Cardiac muscle cell (in vitro differentiated cells and primary cell): Measurements from ENCODE around the gene PCGF6. TPM values are rescaled to one million over a fixed set of nuclear protein-coding genes. Genes with fewer than 3 reads are reported as not detected.

Experiments used
- DNase-seq, 2 donors: peaks; one replicate each; pipeline versions ENCODE4 v3.0.0 to v3.0.0-alpha.2; 2010 to 2017; ENCODE audit warnings: low read depth in 1 of 2, low spot score in 1 of 2
- H3K27ac ChIP-seq: fragments of 200-600 bp; sonication (generic); 2 replicates; pipeline ENCODE4 v1.5.1; 2016
- H3K27me3 ChIP-seq: fragments of 200-600 bp; sonication (generic); 2 replicates; pipeline ENCODE4 v1.6.0; 2016; ENCODE audit warnings: control low read depth
- H3K36me3 ChIP-seq: fragments of 200-600 bp; sonication (generic); 2 replicates; pipeline ENCODE4 v1.5.1; 2016; ENCODE audit warnings: control low read depth
- H3K4me1 ChIP-seq: fragments of 200-600 bp; sonication (generic); 2 replicates; pipeline ENCODE4 v1.8.1; 2017; ENCODE audit warnings: low read depth, mild to moderate bottlenecking, mixed run types
- H3K4me3 ChIP-seq: fragments of 200-600 bp; sonication (generic); 2 replicates; pipeline ENCODE4 v1.5.1; 2016; ENCODE audit warnings: mild to moderate bottlenecking
- H3K9me3 ChIP-seq: fragments of 200-600 bp; sonication (generic); 2 replicates; pipeline ENCODE4 v1.5.1; 2017; ENCODE audit warnings: low read depth, mild to moderate bottlenecking, control low read depth
- polyA plus RNA-seq: library from polyadenylated mRNA; unstranded; fragments of >200 nt; fragmentation: Nextera tagmentation; extraction: Ambion mirVana; gene quantifications from 2 replicates; pipeline ENCODE4 v1.2.1, GENCODE V29; 2016
- total RNA-seq: library from RNA; depleted of rRNA; stranded (reverse); fragments of >200 nt; gene quantifications from 2 replicates; pipeline ENCODE4 v1.2.3, GENCODE V29; 2016
- TF ChIP-seq, protein P1 (sequence below): IDR thresholded peaks from 2 replicates; pipeline ENCODE4 v1.5.1; 2012; ENCODE audit warnings: low read depth, mild to moderate bottlenecking, low read length

The PCGF6 gene
- total and polyA plus RNA-seq, 2 experiments from 2014 or later: 14.7 to 21.4 TPM

DNA sequence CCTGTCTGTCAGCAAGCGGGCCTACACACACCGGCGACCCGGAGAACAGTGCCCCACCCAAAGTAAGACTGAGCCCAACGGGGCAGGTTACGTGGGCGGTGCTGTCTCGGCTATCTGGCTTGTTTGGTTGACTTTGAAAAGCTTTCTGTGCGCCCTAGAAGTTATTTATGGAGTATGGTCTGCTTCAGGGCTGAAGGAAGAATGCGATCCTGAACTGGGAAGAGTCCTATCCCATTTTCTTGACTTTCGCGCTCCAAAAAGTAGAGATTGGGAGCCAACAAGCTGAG is 72.5 kb downstream of the PCGF6 start:
- Histone ChIP-seq H3K27me3 (peaks cover 79% of the 10 kb centered on the region), H3K36me3 (no peaks in the 10 kb centered on the region), H3K4me1 (no peaks in the 10 kb centered on the region), H3K27ac (no peak overlapping the region), H3K4me3 (no peak overlapping the region), H3K9me3 (no peaks in the 10 kb centered on the region)
- TF ChIP-seq, protein P1, sequence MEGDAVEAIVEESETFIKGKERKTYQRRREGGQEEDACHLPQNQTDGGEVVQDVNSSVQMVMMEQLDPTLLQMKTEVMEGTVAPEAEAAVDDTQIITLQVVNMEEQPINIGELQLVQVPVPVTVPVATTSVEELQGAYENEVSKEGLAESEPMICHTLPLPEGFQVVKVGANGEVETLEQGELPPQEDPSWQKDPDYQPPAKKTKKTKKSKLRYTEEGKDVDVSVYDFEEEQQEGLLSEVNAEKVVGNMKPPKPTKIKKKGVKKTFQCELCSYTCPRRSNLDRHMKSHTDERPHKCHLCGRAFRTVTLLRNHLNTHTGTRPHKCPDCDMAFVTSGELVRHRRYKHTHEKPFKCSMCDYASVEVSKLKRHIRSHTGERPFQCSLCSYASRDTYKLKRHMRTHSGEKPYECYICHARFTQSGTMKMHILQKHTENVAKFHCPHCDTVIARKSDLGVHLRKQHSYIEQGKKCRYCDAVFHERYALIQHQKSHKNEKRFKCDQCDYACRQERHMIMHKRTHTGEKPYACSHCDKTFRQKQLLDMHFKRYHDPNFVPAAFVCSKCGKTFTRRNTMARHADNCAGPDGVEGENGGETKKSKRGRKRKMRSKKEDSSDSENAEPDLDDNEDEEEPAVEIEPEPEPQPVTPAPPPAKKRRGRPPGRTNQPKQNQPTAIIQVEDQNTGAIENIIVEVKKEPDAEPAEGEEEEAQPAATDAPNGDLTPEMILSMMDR: no peak
- DNase-seq: no peak

DNA sequence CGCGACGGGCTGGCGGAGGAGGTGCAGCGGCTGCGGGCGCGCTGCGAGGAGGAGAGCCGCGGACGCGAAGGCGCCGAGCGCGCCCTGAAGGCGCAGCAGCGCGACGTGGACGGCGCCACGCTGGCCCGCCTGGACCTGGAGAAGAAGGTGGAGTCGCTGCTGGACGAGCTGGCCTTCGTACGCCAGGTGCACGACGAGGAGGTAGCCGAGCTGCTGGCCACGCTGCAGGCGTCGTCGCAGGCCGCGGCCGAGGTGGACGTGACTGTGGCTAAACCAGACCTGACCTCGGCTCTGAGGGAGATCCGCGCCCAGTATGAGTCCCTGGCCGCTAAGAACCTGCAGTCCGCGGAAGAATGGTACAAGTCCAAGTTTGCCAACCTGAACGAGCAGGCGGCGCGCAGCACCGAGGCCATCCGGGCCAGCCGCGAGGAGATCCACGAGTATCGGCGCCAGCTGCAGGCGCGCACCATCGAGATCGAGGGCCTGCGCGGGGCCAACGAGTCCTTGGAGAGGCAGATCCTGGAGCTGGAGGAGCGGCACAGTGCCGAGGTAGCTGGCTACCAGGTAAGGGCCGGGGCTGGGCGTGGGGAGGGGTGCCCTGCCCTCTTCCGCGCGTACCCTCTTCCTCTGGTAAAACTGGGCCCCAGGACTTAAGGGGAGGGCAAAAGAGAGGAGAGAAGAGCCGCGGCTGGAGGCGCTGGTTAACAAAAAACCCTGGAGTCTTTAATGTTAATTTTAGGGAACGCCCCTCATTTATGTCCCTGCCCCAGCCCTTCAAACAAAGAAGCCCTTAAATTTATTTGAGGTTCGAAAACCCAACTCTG is 73.0 kb downstream of the PCGF6 start:
- Histone ChIP-seq H3K9me3 (no peaks in the 10 kb centered on the region), H3K36me3 (no peaks in the 10 kb centered on the region), H3K4me3 (peak overlapping the region; percentile 38), H3K27me3 (peaks cover 84% of the 10 kb centered on the region), H3K27ac (no peak overlapping the region), H3K4me1 (no peaks in the 10 kb centered on the region)
- TF ChIP-seq, protein P1: no peak
- DNase-seq: no peak

DNA sequence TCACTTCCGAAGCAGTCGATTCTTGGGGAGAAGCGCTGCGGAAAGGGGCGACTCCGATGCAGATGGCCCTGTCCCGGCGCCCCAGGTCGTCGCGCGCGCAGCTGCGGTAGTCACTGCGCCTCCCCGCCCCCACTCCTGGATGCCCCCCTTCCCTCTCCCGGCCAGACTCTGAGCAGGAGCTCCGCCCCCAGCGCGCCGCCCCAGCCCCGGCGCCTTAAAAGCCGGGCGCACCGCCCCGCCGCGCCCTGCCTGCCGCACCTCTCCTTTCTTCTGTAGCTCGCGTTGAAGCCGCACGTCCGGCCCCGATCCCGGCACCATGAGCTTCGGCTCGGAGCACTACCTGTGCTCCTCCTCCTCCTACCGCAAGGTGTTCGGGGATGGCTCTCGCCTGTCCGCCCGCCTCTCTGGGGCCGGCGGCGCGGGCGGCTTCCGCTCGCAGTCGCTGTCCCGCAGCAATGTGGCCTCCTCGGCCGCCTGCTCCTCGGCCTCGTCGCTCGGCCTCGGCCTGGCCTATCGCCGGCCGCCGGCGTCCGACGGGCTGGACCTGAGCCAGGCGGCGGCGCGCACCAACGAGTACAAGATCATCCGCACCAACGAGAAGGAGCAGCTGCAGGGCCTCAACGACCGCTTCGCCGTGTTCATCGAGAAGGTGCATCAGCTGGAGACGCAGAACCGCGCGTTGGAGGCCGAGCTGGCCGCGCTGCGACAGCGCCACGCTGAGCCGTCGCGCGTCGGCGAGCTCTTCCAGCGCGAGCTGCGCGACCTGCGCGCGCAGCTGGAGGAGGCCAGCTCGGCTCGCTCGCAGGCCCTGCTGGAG is 73.8 kb downstream of the PCGF6 start, which contains the start of gene INA:
TSS of gene INA (plus strand) at position 243 of the 817 bp plus-strand sequence. CDS start at position 317, 74 bp downstream.
- Histone ChIP-seq H3K4me1 (no peaks in the 10 kb centered on the region), H3K27me3 (peaks cover 85% of the 10 kb centered on the region), H3K9me3 (no peaks in the 10 kb centered on the region), H3K36me3 (no peaks in the 10 kb centered on the region), H3K27ac (no peak within 1 kb of the TSS), H3K4me3 (peak within 1 kb of the TSS; percentile 38)
- TF ChIP-seq, protein P1: no peak
- peak; percentile 60 to 71 for DNase-seq

DNA sequence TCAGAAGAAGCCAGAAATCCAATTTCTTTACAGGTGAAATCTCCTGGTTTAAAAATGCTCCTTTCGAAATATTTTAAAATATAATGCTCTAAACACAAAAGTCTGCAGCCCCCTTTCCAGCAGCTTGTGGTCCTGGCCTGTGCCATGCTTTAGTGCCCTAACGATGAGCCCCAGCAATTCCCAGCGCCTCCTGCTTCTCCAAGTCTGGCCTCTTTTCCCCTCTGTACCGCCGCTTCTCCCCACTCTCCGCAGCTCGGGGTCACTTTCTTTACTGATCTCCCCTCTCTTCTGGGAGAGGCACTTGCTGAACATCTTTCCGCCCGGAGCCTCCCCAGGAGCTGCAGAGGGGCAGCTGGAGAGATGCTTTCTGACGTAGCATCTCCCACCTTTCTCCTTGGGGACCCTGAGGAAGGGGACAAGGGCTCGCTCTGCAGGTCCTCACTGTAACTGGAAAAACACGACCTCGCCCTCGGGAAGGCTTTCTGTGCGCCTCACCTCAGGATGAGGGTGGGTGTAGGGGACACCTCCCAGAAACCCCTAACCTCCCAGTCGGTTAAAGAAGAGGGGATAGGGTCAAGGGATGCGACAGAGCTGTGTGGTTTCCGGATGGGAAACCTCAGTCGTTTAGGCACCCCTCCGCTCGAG is 74.6 kb downstream of the PCGF6 start:
- DNase-seq: no peak
- Histone ChIP-seq H3K27me3 (peaks cover 85% of the 10 kb centered on the region), H3K4me3 (peak overlapping the region; percentile 38)

DNA sequence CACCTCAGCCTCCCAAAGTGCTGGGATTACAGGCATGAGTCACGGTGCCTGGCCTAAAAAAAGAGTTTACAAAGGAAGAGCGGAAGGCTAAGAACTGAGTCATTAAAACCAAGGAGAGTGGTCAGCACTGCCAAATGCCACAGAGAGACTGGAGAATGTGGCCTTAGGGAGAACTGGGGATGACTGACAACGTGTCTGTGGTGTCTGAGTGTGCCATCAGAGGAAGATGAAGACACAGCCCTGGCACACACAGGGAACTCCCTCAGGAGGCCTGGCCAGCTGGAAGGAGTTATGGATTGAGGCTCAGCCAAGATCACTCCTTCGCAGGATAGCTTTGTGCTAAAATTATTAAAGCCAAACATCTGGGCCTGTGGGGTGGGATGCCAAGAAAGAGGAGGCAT is 77.9 kb downstream of the PCGF6 start:
- Histone ChIP-seq H3K27ac (no peak overlapping the region), H3K27me3 (peaks cover 63% of the 10 kb centered on the region), H3K9me3 (no peaks in the 10 kb centered on the region), H3K4me3 (no peak overlapping the region), H3K36me3 (no peaks in the 10 kb centered on the region), H3K4me1 (no peaks in the 10 kb centered on the region)
- TF ChIP-seq, protein P1: no peak
- DNase-seq: peak in 1 of 2 donors; percentile 94

More for the DNA sequence above, 74.6 kb downstream of the PCGF6 start:
- TF ChIP-seq, protein P1: no peak
- Histone ChIP-seq H3K36me3 (no peaks in the 10 kb centered on the region), H3K27ac (no peak overlapping the region), H3K9me3 (no peaks in the 10 kb centered on the region), H3K4me1 (no peaks in the 10 kb centered on the region)
